SK-N-DZ (cell line): ENCODE results near the gene ZNF592. TPM values are rescaled to one million over a fixed set of nuclear protein-coding genes. Genes with fewer than 3 reads are reported as not detected.
"Not testable (repeated sequence)": the region's sequence is repeated elsewhere in the genome, so short reads cannot be mapped to it uniquely, and the experiment has no call there.

Experiments
- DNase-seq: peaks from one replicate; pipeline ENCODE4 v3.0.0-alpha.2; 2015; ENCODE audit warnings: low spot score
- polyA plus RNA-seq, 2 experiments: library from polyadenylated mRNA; depleted of rRNA; stranded (reverse); fragments of >200 nt; gene quantifications; 2 replicates each; pipeline ENCODE4 v1.2.3, GENCODE V29; 2014

Gene ZNF592, protein sequence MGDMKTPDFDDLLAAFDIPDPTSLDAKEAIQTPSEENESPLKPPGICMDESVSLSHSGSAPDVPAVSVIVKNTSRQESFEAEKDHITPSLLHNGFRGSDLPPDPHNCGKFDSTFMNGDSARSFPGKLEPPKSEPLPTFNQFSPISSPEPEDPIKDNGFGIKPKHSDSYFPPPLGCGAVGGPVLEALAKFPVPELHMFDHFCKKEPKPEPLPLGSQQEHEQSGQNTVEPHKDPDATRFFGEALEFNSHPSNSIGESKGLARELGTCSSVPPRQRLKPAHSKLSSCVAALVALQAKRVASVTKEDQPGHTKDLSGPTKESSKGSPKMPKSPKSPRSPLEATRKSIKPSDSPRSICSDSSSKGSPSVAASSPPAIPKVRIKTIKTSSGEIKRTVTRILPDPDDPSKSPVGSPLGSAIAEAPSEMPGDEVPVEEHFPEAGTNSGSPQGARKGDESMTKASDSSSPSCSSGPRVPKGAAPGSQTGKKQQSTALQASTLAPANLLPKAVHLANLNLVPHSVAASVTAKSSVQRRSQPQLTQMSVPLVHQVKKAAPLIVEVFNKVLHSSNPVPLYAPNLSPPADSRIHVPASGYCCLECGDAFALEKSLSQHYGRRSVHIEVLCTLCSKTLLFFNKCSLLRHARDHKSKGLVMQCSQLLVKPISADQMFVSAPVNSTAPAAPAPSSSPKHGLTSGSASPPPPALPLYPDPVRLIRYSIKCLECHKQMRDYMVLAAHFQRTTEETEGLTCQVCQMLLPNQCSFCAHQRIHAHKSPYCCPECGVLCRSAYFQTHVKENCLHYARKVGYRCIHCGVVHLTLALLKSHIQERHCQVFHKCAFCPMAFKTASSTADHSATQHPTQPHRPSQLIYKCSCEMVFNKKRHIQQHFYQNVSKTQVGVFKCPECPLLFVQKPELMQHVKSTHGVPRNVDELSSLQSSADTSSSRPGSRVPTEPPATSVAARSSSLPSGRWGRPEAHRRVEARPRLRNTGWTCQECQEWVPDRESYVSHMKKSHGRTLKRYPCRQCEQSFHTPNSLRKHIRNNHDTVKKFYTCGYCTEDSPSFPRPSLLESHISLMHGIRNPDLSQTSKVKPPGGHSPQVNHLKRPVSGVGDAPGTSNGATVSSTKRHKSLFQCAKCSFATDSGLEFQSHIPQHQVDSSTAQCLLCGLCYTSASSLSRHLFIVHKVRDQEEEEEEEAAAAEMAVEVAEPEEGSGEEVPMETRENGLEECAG (N-terminal part only)
- polyA plus RNA-seq (2014; cell fraction: cytosol; rRNA removed), result 8.3 and 8.5 TPM in 2 replicates
- polyA plus RNA-seq (2014; cell fraction: nucleus; rRNA removed), result 7.3 and 12.6 TPM in 2 replicates

DNA sequence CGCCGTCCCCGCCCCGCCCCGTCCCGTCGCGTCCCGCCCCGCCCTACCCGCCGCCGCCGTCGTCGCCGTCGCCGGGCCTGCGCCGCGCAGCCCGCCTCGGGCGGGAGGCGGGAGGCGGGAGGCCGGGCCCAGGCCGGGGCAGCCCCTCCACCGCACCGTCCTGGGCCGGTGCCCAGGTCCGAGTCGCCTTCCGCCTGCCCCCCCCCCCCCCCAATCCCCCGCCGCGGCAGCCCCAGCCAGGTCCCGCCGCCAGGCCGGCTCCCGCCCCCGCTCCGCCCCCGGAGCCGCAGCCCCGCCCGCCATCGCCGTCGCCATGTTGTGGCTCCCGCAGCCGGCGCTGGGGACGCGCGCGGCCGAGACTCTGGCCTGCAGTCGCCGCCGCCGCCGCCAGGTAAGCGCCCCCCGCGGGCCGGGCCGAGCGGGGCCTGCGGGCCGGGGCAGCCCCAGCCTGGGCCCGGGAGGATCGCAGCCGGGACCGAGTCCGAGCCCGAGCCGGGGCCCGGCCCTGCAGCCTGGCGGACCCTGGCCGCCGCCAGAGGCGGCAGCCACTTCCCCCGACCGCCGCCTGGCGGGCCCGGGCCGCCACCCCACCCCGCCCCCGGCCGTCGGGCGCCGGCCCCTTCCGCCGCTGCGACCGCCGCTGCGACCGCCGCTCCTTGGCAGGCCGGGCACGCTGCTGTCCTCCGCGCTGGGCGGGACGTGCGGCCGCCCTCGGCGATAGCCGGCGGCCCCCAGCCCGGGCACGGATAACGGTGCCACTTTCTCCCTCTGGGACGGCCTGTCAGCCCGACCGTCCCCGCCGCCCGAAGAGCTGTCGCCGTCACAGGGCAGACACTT is at the start of gene ZNF592:
Gene ZNF592 (plus strand): TSS at position 319 of the 837 bp plus-strand sequence. CDS start 34,084 bp downstream, outside the sequence.
- peak; percentile 49 for DNase-seq

DNA sequence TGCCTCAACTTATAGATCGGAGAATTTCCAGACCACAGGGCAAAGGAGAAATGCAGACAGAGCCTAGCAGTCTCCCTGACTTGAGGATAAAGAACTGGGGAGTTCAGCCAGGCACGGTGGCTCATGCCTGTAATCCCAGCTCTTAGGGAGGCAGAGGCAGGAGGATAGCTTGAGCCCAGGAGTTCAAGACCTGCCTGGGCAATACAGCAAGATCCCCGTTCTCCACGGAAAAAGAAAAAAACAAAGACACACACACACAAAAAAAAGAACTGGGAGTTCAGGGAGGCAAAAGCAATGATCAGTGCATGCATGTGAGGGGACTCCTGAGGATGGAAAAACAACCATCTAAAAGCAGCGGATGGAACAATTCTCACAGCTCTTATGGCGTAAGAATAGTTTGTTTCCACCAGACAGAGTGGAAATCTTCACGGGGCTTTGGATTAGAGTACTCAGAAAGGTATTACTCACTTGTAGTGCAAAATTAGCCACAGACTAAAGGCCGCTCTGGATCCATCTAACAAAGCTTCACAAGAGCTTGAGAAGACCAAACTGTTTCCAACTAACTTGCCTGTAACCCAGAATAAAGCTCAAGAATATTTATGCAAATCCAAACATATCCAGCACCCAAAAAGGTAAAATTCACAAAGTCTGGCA is 48.7 kb upstream of the ZNF592 start:
- no peak for DNase-seq

GRCh38 chr15:84702961-84703482 is 45.4 kb upstream of the ZNF592 start:
- DNase-seq, result no peak

- no peak for DNase-seq
Measured at GRCh38 chr15:84703808-84704207, 44.6 kb upstream of the ZNF592 start.

DNA sequence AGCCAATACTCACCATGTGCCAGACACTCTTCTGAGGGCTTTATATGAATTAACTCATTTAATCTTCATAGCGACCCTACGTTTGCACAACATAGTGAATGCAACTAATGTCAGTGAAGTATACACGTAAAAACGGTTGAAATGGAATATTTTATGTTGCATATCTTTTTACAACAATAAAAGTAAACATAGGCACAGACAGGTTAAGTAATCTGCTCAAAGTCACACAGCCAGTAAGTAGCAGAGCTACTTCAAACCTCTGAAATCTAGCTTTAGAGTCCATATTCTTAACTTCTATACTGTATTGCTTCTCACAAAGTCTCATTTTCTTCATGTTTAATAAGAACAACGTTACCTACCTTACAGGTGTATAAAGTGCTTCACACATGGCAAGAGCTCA is 34.0 kb upstream of the ZNF592 start:
- no peak for DNase-seq

- DNase-seq, result no peak
Measured at GRCh38 chr15:84714821-84715220, 33.6 kb upstream of the ZNF592 start.

- DNase-seq, result no peak
Measured at GRCh38 chr15:84715441-84716035, 32.9 kb upstream of the ZNF592 start.

GRCh38 chr15:84716036-84716732 is 32.2 kb upstream of the ZNF592 start, which contains the start of gene SEC11A:
Gene SEC11A (minus strand): TSS chr15:84716139. CDS start chr15:84716075, 64 bp downstream.
- DNase-seq, result peak; percentile 93

DNA sequence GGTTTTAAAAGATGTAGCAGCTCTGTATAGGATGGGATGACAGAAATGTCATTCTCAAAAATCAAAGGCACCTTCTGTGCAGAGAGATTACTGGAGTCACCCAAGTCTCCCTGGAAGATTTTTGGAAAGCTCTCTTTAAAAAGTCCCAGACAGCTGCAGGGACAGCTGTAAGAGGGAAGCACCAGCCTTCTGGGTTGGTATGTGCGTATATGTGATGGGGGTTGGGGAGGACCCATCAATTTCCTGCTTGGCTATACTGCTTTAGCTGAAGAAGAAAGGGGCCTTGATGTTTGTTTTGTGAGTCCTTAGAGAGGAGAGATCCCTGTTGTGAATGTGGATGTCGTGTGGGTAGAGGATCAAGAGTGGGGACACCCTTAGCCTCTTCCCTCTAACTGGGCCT is 27.0 kb upstream of the ZNF592 start:
- DNase-seq, result no peak

DNA sequence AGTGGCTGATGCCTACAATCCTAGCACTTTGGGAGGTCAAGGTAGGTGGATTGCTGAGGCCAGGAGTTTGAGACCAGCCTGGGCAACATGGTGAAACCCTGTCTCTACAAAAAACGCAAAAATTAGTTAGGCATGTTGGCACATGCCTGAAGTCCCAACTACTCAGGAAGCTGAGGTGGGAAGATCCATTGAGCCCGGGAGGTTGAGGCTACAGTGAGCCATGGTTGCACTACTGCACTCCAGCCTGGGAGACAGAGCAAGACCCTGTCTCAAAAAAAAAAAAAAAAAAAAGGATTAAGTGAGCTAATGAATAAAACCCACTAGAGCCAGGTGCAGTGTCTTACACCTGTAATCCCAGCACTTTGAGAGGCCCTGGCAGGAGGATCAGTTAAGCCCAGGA is 25.8 kb upstream of the ZNF592 start:
- DNase-seq, result no peak

DNA sequence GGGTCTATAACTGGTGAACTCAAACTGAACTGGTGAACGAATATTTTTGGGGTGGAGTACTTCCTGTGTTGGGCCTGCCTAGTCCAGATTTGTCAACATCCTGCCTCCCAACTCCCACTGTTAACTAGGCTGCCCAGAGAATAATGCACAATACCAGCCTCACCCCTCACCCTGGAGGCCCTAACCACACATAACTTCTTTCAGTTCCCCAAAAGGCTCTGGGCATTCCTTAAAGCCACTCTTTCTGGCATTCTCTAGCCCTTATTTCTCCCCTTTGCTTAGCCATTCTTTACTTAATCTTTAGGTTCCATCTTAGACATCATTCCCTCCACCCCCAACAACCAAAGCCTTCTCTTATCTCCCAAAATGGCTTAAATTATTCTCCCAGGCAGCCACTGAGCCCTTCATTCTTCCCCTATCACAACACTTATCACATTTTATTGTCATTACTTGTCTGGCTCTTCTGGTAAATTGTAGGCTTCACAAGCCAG is 23.3 kb upstream of the ZNF592 start:
- peak; percentile 77 for DNase-seq

DNA sequence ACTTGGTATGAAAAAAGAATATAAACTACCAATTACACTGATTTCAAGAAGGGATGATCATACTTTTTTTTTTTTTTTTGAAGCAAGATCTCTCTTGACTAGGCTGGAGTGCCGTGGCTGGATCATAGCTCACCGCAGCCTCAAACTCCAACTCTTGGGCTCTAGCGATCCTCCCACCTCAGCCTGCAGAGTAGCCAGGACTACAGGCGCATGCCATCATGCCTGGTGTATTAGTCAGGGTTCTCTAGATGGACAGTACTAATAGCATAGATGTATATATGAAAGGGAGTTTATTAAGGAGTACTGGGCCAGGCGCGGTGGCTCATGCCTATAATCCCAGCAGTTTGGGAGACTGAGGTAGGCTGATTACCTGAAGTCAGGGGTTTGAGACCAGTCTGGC is 21.0 kb upstream of the ZNF592 start:
- no peak for DNase-seq

GRCh38 chr15:84731774-84732173 is 16.6 kb upstream of the ZNF592 start:
- no peak for DNase-seq

- peak; percentile 27 for DNase-seq
Measured at GRCh38 chr15:84734794-84735479, 13.5 kb upstream of the ZNF592 start.

DNA sequence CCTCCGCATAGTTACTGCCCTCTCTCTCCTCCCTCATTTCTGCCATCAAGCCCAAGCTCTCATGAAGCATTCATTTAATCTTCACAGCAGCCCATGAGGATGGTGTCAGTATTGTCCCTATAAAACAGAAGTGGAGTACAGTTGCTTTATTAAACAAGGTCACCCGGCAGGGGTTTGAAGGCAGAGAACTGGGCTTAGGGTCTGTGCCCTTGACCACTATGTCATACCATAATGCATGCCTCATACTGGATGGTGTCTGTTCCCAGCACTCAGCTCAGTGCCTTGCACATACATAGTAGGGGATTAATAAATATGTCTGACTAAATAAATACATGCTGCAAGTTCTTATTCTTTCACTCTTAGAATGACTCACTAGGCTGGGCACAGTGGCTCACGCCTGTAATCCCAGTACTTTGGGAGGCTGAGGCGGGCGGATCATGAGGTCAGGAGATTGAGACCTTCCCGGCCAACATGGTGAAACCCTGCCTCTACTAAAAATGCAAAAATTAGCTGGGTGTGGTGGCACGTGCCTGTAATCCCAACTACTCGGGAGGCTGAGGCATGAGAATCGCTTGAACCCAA is 12.8 kb upstream of the ZNF592 start:
- DNase-seq, result not testable (repeated sequence)

GRCh38 chr15:84736375-84736774 is 12.0 kb upstream of the ZNF592 start:
- no peak for DNase-seq

GRCh38 chr15:84737005-84737404 is 11.4 kb upstream of the ZNF592 start:
- no peak for DNase-seq

DNA sequence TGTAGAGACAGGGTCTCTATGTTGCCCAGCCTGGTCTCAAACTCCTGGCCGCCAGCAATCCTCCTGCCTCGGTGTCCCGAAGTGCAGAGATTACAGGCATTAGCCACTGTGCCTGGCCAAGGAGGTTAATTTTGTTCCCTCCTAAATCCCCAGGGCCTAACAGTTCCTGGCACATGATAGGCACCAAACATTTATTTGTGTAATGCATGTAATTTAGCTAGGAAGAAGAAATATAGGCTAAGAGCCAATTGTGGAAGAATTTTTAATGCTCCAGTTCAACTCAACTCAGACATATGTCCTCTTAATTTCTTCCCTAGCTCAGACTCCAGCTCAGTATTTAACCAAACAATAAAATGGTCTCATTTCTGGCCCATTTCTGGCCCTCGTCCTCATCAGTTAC is 7.7 kb upstream of the ZNF592 start:
- DNase-seq, result no peak
